ENCODE data around the gene PLSCR3.

GRCh38 chr17:7440113-7440833 lies 45.9 kb upstream of the PLSCR3 start:
- no peak for TF ChIP-seq CTCF (conservative IDR thresholded peaks at IDR 0.05)
- TF ChIP-seq EZH2 (IDR thresholded peaks at IDR 0.05; ENCODE audit: low read depth) = no peak
